SH-SY5Y (cell line): ENCODE results near the gene ATP13A2.

Source experiments
- GATA2 ChIP-seq: IDR thresholded peaks from 2 replicates; pipeline ENCODE4 v1.6.1; 2011; ENCODE audit warnings: mild to moderate bottlenecking, low read depth, low read length
- GATA3 ChIP-seq: IDR thresholded peaks from 2 replicates; pipeline ENCODE4 v1.6.1; 2011; ENCODE audit warnings: low read depth, mild to moderate bottlenecking, low read length, moderate library complexity

DNA sequence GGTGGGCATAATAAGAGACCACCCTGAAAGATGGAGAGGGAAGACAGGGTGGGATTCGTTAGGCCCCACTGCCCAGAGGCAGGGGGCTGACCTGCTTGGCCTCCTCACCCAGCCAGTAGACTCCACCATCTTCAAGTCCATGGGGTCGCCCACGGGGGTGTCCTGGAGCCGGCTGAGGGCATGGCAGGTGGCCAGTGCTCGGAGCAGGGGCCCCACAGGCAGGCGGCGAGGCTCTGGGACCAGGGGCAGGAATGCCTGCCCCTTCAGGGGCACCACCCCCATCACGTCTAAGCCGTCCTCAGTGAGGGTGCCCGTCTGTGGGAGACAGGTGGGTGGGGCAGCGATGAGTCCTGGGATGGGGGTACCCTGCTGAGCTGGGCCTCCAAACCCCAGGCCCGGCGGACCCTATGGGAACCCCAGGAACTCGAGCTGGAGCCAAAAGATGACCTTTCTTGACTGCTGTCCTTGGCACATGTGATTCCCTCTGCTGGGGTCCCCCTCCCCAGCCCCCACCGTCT, 18.1 kb downstream of the ATP13A2 start:
- no peak for TF ChIP-seq GATA2
- no peak for TF ChIP-seq GATA3
